ENCODE measurements around the gene GOLT1A. TPM values are rescaled to one million over a fixed set of nuclear protein-coding genes. Genes with fewer than 3 reads are reported as not detected.
A peak's percentile ranks its signal among the peaks of the same experiment; 100 is the strongest.

Gene GOLT1A, protein sequence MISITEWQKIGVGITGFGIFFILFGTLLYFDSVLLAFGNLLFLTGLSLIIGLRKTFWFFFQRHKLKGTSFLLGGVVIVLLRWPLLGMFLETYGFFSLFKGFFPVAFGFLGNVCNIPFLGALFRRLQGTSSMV
- 0.21 TPM in 1 of 2 replicates, not detected in the other for total RNA-seq

DNA sequence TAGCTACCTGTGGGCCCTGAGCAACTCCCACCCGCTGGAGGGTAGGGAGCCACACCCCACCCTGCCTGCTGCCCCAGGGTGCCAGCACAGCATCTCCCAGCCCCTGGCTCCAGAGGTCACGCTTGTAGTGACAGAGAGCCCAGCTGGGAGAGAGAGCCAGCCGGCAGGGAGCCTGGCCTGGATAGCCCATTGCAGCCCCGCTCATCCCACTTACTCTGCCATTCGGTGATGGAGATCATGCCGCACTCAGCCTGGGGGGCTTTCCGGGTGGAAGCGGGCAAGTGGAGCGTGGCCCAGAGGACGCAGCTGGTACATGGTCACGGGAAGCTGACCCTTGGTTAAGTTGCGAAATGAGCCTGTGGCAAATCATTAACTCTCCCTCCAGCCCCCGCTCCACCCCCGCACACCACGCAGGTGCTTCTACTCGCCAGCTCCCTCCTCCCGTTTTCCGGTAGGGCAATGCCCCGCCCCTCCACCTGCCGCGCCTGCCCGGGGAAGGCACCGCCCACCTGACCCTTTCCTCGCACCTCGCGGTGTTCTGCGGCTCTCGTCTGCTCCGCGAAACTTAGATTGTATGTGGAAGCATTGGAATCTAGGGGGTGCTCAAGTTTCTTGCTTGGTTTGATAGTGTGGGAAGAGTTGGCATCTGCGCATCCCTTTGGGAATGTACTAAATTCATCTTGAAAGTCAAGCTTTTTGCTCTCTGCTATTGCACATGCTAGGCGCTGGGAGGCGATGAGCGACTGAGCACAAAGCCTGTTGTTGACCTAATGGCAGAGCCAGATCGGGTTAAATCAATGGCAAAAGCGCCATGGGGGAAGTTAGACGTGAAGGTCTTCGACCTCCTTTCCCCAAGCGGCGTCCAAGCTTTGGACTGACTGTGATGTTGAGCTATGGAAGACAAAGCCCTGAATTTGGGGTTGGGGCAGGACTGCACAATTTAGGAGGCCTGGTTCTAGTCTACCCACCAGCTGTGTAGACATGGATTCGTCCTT lies at the start of gene GOLT1A:
Gene GOLT1A (minus strand): TSS at position 321 of the 995 bp plus-strand sequence. CDS start 82 bp downstream, at position 239.
- Mint-ChIP-seq H3K4me1 (ENCODE audit: low read depth) (peaks cover 4% of the 10 kb centered on the region), H3K27ac (no peak within 1 kb of the TSS), H3K27me3 (ENCODE audit: low read depth) (peaks cover 12% of the 10 kb centered on the region), H3K36me3 (ENCODE audit: low read depth) (no peaks in the 10 kb centered on the region), H3K4me3 (ENCODE audit: low read depth) (peak within 1 kb of the TSS; percentile 9), H3K9me3 (no peaks in the 10 kb centered on the region)
- DNase-seq (ENCODE audit: low spot score) = peak; percentile 20
- intact Hi-C loops (cut with micrococcal nuclease) = loop anchor here (1.0 kb wide), 1 partner anchor 149 kb away; no protein-coding TSS in a partner anchor

DNA sequence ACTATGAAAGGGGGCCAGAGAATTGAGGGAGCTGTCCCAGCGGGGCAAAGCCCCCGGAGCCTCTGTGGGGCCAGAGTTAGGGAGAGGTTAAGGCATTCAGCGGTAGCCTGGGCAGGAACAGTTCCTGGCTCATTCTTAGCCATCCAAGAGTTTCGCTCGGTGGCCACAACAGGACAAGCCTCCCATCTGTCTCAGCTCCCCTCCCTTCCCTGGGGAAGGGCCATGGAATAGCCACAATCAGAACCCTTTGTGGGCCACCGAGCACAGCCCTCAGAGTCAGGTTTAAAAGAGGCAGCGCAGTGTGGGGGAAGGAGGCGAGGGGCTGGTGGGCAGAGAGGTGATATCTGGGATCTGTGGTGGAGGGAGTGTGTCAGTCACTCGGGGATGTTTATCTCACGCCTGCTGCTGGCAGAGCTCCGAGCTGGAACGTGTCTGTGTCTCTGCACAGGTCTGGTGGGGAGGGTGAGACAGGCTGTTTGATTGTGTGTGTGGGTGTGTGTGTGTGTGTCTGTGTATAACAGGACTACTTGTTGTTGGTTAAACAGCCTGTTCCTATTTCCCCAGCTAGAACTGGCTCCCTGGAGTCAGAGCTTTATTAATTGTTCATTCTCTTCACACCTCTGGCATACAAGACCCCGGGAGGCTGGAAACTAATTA lies 49.6 kb upstream of the GOLT1A start:
- intact Hi-C loops (cut with micrococcal nuclease) = no loop called here
- no peak for DNase-seq (ENCODE audit: low spot score)
- Mint-ChIP-seq H3K4me3 (ENCODE audit: low read depth) (no peak overlapping the region), H3K9me3 (no peaks in the 10 kb centered on the region), H3K4me1 (ENCODE audit: low read depth) (peaks cover 3% of the 10 kb centered on the region), H3K36me3 (ENCODE audit: low read depth) (no peaks in the 10 kb centered on the region), H3K27ac (no peak overlapping the region), H3K27me3 (ENCODE audit: low read depth) (no peaks in the 10 kb centered on the region)

DNA sequence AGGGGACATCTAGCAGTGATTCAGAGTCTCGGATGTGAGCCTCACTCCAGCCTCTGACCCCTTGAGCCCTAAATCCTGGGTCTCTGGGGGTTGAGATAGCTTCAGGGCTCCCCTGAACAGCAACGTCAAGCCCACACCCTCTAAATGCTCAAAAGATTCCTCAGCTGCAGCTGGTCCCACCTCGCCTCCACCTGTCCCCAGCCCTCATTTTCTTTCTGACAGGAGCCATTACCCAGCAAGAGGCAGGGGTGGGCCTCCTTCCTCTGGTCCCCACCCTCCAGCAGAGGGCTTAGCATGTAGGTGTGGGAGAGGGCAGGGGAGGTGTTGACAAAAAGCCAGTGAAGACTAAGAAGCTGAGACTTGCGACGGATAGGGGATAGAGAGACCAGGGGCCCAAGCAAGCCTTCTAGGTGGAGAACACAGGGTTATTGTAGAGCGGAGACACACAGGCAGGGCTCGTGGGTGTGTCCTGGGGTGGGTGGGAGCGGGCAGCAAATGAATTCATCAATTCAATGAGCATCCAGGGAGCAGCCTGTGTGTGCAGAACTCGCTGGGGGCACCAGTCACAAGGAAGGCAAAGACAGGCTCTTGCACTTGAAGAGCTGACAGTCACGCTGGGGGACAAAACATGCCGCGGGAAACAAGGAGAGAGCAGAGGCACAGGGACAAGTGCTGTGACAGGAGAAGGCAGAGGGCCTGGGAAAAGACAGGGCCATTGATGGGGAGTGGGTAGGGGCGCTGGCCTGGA lies 48.9 kb upstream of the GOLT1A start:
- DNase-seq (ENCODE audit: low spot score) = no peak
- Mint-ChIP-seq H3K9me3 (no peaks in the 10 kb centered on the region), H3K27ac (no peak overlapping the region), H3K4me3 (ENCODE audit: low read depth) (no peak overlapping the region), H3K27me3 (ENCODE audit: low read depth) (no peaks in the 10 kb centered on the region), H3K36me3 (ENCODE audit: low read depth) (no peaks in the 10 kb centered on the region), H3K4me1 (ENCODE audit: low read depth) (peaks cover 5% of the 10 kb centered on the region)
- intact Hi-C loops (cut with micrococcal nuclease) = no loop called here

DNA sequence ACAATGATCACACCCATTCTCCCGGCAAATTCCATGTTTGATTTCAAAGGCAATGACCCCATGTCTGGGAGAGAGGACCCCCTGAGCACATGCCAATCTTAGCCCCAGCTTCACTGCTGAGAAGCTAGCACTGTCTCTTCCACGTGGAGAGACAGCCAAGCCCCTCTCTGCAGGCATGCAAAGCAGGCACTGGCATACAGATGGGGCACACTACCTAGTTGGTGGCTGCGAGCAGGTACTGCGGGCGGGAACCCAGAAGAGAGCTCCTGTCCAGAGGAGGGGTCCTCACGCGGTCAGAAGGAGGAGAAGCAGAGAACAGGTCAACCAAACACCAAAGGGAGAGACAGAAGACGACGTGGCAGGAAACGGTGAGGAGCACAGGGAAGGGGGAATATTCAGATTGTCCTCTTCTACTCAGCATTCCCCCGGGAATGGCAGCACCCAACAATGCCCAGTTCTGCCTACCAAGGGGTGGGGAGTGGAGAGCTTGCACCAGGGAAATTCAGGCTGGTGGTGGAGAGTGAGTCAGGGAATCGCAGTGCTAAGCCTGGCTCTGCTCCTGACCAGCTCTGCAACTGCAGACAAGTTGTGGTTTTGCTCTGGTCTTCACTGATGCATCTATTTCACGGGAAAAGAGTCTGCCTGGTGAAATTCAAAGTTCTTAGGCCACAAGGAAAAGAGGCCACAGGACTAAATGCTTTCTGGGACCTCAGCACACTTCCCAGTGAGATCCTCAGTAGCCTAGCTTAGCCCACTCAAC lies 48.1 kb upstream of the GOLT1A start:
- Mint-ChIP-seq H3K27me3 (ENCODE audit: low read depth) (no peaks in the 10 kb centered on the region), H3K4me3 (ENCODE audit: low read depth) (no peak overlapping the region), H3K27ac (no peak overlapping the region), H3K4me1 (ENCODE audit: low read depth) (peaks cover 5% of the 10 kb centered on the region), H3K9me3 (no peaks in the 10 kb centered on the region), H3K36me3 (ENCODE audit: low read depth) (no peaks in the 10 kb centered on the region)
- intact Hi-C loops (cut with micrococcal nuclease) = no loop called here
- DNase-seq (ENCODE audit: low spot score) = no peak

DNA sequence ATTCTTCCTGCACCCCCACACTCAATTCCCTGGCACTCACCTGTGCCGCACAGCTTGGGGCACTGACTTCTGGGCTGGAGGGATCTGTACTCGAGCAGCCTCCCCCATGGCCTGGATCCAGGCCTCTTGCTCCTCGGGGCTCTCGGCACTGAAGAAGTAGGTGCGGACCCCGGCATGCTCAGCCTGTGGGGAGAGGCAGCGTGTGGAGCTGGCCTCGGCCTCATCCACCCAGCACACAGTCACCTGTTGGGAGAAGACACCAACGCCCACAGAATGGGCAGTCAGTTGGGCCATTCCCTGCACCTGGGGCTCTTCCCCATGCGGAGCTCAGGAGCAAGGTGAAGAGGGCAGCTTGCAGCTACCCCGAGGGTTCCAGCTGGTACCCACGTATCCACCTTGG lies 47.5 kb upstream of the GOLT1A start:
- Mint-ChIP-seq H3K27ac (no peak overlapping the region), H3K4me3 (ENCODE audit: low read depth) (no peak overlapping the region), H3K36me3 (ENCODE audit: low read depth) (no peaks in the 10 kb centered on the region), H3K9me3 (no peaks in the 10 kb centered on the region), H3K27me3 (ENCODE audit: low read depth) (no peaks in the 10 kb centered on the region), H3K4me1 (ENCODE audit: low read depth) (peaks cover 5% of the 10 kb centered on the region)
- intact Hi-C loops (cut with micrococcal nuclease) = no loop called here
- no peak for DNase-seq (ENCODE audit: low spot score)

DNA sequence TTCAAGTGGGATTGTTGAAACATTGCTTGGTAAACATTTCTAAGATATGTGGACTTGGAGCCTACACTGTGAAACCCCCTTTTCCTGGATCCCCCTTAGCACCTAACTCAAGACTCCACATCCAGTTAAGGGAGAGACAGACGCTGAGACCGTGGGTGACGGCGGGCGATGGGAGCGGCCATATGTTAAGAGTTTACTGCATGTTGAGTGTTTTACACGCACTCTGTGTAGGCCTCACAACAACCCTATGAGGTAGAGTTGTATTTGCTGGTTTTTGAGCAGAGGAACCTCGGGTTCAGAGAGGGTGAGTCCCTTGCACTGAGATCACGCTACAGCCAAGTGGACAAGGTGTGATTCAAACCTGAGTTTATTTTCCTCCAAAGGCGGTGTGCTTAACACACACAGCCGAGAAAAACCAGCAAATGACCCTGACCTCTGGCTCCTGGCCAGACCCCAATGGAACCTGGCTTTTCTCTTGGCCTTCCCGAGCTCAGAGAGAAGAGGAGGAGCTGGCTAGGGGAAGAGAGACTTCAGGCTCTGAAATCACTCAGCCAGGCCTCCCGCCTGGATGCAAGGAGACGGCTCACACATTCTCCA lies 46.9 kb upstream of the GOLT1A start:
- no peak overlapping the region for H3K27ac Mint-ChIP-seq
- H3K4me3 Mint-ChIP-seq (ENCODE audit: low read depth) = no peak overlapping the region
- no peaks in the 10 kb centered on the region for H3K27me3 Mint-ChIP-seq (ENCODE audit: low read depth)
- H3K4me1 Mint-ChIP-seq (ENCODE audit: low read depth) = peaks cover 5% of the 10 kb centered on the region
- no peaks in the 10 kb centered on the region for H3K9me3 Mint-ChIP-seq
- H3K36me3 Mint-ChIP-seq (ENCODE audit: low read depth) = no peaks in the 10 kb centered on the region
- no peak for DNase-seq (ENCODE audit: low spot score)
- intact Hi-C loops (cut with micrococcal nuclease) = no loop called here

DNA sequence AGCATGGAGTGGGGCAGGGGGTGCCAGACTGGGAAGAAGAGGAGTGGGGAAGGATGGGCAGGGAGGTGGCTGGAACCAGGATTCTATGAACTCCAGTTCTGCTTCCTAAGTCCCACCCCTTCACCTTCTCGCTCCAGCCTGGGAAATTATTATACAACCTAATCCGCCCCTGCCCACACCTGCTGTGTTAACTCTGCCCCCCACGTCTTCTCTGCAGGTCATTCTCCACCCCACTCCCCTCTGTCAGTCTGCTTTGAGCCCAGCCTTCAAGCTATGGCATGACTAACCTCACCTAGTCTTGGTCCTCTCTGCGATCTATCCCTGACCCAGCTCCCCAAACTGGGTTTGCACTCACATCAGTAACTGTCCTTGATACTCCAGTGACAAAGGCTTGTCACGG lies 46.0 kb upstream of the GOLT1A start:
- H3K4me3 Mint-ChIP-seq (ENCODE audit: low read depth) = no peak overlapping the region
- no peaks in the 10 kb centered on the region for H3K9me3 Mint-ChIP-seq
- H3K27me3 Mint-ChIP-seq (ENCODE audit: low read depth) = no peaks in the 10 kb centered on the region
- H3K36me3 Mint-ChIP-seq (ENCODE audit: low read depth) = no peaks in the 10 kb centered on the region
- peaks cover 5% of the 10 kb centered on the region for H3K4me1 Mint-ChIP-seq (ENCODE audit: low read depth)
- intact Hi-C loops (cut with micrococcal nuclease) = no loop called here
- no peak overlapping the region for H3K27ac Mint-ChIP-seq
- DNase-seq (ENCODE audit: low spot score) = no peak

DNA sequence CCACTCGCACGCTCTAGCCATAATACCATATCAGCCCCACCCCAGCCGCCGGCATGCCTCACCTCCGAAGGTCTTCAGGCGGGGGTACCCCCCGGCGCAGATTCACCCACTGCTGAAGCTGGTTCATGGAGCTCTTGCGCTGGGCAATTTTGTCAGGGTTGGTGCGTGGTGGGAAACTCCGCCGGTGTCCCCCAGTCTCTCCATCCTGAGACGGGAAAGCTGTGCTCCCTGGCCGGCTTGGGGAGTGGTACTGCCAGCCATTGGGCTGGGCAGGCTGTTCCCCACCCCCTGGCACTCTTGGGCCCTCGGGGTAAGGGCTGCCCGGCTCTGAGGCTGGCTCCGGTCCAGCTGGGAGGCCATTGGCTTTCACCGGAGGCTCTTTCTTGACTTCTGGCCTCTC lies 45.4 kb upstream of the GOLT1A start:
- no peak overlapping the region for H3K4me3 Mint-ChIP-seq (ENCODE audit: low read depth)
- H3K4me1 Mint-ChIP-seq (ENCODE audit: low read depth) = peaks cover 5% of the 10 kb centered on the region
- no peaks in the 10 kb centered on the region for H3K36me3 Mint-ChIP-seq (ENCODE audit: low read depth)
- no peaks in the 10 kb centered on the region for H3K27me3 Mint-ChIP-seq (ENCODE audit: low read depth)
- no peak for DNase-seq (ENCODE audit: low spot score)
- H3K9me3 Mint-ChIP-seq = no peaks in the 10 kb centered on the region
- H3K27ac Mint-ChIP-seq = no peak overlapping the region
- intact Hi-C loops (cut with micrococcal nuclease) = no loop called here

DNA sequence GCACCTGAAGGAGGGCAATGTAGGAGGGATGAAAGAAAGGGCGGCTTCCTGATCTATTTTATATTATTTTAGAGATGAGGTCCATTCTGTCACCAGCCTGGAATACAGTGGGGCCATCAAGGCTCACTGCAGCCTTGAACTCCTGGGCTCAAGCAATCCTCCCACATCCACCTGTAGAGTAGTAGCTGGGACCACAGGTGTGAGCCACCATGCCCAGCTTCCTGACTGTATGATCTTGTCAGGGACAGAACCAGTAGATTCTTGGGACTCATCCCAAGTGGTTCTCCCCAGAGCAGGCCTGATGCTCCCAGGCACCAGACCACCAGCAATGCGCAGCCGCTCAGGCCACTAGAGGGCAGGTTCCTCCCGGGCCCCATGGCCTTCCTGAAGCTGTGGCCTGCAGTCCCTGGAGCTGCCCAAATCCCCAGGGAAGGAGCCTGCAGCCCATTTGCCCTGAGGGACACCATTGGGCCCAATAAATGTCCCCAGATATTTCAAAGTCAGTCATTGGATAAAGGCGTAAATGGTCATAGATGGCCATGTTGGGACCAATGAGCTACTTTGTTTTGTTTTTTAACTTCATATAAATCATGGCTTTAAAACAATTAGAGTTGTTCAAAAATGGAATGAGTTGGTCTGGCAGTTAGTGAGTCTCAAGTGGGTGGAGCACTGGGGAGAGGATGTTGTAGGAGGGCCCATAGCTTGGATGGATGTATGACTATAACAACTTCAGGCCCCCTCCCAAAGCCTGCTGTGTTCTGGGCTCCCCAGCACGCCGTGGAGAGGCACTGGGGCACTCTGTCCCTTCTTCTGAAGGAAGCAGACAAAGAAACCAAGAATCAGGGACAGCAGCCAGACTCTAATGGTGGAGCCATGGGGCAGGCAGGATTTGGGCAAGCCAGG lies 44.7 kb upstream of the GOLT1A start:
- H3K27ac Mint-ChIP-seq = no peak overlapping the region

DNA sequence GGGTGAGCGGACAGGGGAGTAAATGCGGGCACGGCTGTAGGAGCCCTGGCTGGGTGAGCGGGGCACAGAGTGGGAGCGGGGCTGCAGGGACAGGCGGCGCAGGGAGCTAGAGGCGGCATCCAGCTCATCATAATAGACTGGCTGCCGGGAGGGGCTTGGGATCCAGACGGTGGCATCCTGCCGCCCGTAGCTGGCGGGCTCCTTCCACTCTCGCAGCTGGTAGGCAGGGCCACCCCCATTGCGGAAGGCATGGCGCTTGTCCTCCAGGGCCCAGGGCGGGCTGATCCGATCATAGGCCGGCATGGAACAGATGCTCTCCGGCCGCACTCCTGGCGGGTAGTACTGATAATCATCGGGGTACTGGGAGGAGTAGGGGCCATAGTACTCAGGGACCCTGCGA lies 43.7 kb upstream of the GOLT1A start:
- Mint-ChIP-seq H3K9me3 (no peaks in the 10 kb centered on the region), H3K27ac (no peak overlapping the region)

More for the DNA sequence above, 44.7 kb upstream of the GOLT1A start:
- peak; percentile 11 for DNase-seq (ENCODE audit: low spot score)
- Mint-ChIP-seq H3K9me3 (no peaks in the 10 kb centered on the region), H3K4me3 (ENCODE audit: low read depth) (no peak overlapping the region), H3K4me1 (ENCODE audit: low read depth) (peaks cover 5% of the 10 kb centered on the region), H3K36me3 (ENCODE audit: low read depth) (no peaks in the 10 kb centered on the region), H3K27me3 (ENCODE audit: low read depth) (no peaks in the 10 kb centered on the region)
- intact Hi-C loops (cut with micrococcal nuclease) = loop anchor here (1.0 kb wide), 1 partner anchor 105 kb away; no protein-coding TSS in a partner anchor

DNA sequence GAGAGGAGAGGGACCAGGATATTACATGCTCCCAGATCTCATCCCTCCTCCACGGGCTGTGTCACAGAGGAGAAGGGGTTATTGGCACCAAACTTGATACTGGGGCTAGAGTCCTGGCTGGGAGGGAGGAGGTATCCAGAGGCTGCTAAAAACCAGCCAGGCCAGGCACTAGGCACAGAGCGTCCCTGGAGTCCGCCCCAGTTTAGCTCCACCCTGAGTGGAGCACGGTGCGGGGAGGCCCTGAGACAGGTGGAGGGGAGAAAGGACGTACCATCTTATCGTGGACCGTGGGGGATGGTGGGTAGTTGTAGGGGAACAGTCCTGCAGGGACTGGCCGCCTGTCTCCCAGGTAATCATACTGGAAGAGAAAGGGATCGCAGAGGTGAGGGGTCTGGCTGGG lies 42.7 kb upstream of the GOLT1A start:
- Mint-ChIP-seq H3K36me3 (ENCODE audit: low read depth) (no peaks in the 10 kb centered on the region), H3K27me3 (ENCODE audit: low read depth) (no peaks in the 10 kb centered on the region), H3K27ac (no peak overlapping the region), H3K4me1 (ENCODE audit: low read depth) (peaks cover 5% of the 10 kb centered on the region), H3K4me3 (ENCODE audit: low read depth) (no peak overlapping the region), H3K9me3 (no peaks in the 10 kb centered on the region)
- no peak for DNase-seq (ENCODE audit: low spot score)
- intact Hi-C loops (cut with micrococcal nuclease) = no loop called here

More for the DNA sequence above, 43.7 kb upstream of the GOLT1A start:
- DNase-seq (ENCODE audit: low spot score) = no peak
- intact Hi-C loops (cut with micrococcal nuclease) = no loop called here
- no peaks in the 10 kb centered on the region for H3K36me3 Mint-ChIP-seq (ENCODE audit: low read depth)
- H3K4me1 Mint-ChIP-seq (ENCODE audit: low read depth) = peaks cover 5% of the 10 kb centered on the region
- H3K27me3 Mint-ChIP-seq (ENCODE audit: low read depth) = no peaks in the 10 kb centered on the region
- H3K4me3 Mint-ChIP-seq (ENCODE audit: low read depth) = no peak overlapping the region
